GM18873 (cell line): ENCODE data around the gene SRSF12.
"Not testable (repeated sequence)": the region's sequence is repeated elsewhere in the genome, so short reads cannot be mapped to it uniquely, and the experiment has no call there.

Source experiments
- ATAC-seq: cut with Tn5 transposase; IDR thresholded peaks from one replicate; pipeline ENCODE4 v1.9.1; 2021; ENCODE audit warnings: mild to moderate bottlenecking, moderate library complexity, moderate number of reproducible peaks; ENCODE audit not compliant: unreplicated experiment, low FRiP score

Gene SRSF12

DNA sequence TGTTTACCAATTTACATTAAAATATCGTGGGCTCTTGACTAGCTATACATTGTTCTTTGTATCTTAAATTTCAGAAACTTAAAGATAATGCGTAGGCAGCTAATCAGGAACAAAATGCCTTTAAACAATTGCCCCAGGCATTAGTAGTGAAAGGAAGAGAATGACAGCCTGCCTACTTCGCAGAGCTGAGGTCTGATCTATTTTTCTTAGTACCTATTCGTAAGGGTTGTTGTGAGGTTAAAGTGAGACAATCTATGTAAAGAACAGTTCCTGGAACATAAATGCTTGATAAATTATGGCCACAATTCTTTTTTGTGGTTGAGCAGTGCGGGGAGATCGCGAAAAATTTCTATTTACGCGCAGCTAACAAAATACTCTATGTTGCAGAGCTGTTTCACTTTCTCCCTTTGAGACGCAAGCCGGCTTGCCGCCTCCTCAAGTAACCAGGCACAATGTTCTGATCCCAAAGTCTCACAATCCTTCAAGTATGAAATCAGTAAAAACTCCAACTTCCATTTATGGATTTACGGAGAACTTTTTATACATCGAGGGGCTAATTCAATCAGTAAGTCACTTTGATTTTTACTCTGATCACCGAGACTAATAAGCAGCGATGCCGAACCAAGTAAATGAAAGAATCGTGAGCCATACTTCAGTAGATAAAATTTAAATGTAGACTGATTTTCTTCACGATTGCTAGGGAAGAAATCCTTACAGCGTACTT is 38.2 kb downstream of the SRSF12 start:
- no peak for ATAC-seq

DNA sequence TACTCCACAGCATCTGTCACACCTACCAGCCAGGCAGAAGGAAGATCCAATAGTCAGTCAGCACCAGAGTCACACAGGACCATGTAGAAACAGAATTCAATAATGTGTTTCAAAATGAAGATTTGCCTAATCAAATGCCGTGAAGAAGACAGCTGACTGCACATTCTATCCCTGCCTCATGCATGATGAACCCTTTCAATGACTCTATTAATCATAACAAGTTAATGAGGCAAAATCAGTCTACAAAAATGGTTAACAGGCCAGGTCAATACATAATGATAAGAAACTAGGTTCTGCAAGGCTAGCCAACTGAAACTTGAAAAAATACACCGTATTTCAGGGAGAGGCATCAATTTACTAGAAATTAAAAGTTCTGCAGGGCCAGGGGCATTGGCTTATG is 44.0 kb downstream of the SRSF12 start:
- no peak for ATAC-seq

DNA sequence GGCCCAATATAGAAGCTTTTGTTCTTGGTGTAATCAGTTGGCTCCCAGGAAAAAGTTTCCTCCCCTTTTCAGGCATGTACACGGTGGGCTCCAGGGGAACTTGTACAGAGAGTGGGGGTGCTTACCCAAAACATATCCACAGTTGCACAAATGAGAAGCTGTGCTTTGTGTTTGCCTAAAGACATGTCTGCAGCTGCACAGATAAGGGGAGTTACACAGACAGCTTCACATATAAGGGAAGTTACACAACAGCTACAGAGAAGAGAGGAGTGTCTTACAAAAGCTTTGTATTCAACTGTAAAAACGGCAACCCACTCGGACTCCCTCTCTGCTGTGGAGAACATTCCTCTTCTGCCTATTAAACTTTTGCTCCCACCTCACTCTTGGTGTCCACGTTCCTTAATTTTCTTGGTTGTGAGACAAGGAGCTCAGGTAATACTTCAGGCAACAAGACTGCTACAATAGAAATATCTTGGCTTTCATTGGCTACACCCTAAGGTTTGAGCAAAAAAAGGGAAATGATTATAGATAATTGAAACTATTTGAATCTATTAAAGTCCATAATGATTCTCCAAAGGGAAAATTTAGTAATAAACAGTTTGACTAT is 44.8 kb downstream of the SRSF12 start:
- no peak for ATAC-seq

DNA sequence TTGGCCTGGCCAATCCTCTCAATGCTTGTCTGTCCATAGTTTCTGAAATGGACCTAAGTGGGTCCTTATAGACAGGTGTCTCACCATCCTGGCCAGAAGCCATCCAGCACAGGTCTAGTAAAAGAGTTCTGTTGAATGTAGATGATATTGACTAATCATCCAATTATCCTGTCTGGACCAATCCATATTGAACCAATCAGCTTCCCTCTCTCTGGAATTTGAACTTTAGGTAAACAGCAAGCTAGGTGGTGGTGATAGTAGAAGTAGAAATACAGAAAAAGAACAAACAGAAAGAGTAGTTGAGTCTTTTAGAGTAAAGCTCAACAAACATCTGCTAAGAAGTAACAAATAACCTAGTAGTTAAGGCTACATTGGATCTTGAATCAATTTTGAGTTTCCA is 46.8 kb downstream of the SRSF12 start:
- no peak for ATAC-seq

DNA sequence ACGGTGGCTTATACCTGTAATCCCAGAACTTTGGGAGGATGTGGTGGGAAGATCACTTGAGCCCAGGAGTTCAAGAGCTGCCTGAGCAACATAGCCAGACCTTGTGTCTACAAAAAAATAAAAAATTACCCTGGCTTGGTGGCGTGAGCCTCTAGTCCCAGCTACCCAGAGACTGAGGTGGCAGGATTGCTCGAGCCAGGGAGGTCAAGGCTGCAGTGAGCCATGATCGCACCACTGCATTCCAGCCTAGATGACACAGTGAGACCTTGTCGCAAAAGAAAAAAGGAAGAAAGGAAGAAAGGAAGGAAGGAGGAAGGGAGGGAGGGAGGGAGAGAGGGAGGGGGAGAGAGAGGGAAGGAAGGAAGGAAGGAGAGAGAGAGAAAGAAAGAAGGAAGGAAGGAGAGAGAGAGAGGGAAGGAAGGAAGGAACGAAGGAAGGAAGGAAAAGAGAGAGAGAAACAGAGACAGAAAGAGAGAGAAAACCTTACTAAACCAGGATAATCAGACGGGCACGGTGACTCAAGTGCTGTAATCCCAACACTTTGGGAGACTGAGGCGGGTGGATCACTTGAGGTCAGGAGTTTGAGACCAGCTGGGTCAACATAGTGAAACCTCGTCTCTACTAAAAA is 48.2 kb downstream of the SRSF12 start:
- ATAC-seq, result no peak

DNA sequence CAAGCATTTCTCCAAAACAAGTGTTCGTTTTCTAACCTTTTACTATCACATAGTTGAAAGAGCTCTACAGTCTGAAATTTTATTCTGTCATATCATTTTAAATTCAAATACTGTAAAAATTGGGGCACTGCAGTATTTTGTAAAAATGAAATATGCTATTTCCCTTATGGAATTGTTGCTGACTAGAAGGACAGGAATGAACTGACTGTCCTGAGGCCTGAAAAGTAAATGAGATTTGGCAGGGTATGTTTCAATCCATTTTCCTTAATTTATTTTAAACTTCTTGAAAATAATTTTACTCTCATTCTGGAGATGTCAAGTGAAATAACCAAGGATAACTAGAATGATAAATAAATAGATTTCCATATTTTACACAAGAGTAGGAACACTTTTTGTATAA is 49.2 kb downstream of the SRSF12 start:
- ATAC-seq, result no peak

DNA sequence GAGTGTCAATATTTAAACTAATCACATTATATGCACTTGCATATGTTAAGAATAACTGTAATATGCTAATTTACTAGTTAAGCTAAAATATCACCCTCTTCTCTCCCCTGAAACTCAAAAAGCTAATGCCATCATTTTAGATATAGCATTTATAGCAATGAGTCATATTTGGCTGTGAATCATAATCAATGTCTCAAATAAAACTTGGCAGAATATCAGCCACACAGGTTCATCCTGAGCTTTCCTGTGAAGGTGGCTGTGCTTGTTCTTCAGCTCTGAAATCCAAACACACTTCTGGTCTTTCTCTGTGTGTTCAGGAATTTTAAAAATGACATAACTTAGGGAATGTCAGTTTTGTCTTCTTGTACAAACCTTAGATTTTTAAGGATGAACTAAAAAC is 50.1 kb downstream of the SRSF12 start:
- ATAC-seq, result no peak

DNA sequence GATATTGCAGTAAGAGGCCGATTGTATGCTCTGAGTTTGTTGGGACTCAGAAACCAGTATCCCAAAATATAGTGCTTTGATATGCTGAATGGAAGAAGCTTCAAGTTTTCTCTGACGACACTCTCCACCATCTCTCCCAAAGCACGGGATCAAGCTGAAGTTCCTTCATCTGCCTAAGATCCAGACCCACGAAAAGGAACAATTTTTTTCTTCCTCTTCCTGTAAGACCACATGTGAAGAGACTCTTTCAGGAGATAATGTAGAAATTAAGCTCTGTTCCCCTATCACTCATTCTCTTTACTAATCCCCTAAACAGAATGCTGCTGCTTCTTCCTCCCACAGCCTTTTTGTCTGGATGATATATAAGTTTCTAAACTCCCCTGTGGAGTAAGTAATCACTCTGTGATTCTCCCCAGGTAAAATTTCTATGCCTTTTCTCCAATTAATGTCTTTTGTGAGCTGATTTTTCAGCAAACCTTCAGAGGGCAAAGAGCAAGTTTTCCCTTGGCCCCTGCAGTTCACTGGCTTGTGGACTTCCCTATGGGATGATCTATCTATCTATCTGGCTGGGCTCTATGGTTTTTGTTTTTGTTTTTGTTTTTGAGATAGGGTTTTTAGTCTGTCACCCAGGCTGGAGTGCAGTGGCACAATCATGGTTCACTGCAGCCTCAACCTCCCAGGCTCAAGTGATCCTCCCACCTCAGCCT is 50.8 kb downstream of the SRSF12 start:
- ATAC-seq, result no peak

DNA sequence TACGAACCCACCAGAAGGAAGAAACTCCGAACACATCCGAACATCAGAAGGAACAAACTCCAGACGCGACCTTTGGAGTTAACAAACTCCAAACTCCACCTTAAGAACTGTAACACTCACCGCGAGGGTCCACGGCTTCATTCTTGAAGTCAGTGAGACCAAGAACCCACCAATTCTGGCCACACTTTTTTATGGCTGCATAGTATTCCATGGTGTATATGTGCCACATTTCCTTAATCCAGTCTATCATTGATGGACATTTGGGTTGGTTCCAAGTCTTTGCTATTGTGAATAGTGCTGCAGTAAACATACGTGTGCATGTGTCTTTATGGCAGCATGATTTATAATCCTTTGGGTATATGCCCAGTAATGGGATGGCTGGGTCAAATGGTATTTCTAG is 51.8 kb downstream of the SRSF12 start:
- not testable (repeated sequence) for ATAC-seq

DNA sequence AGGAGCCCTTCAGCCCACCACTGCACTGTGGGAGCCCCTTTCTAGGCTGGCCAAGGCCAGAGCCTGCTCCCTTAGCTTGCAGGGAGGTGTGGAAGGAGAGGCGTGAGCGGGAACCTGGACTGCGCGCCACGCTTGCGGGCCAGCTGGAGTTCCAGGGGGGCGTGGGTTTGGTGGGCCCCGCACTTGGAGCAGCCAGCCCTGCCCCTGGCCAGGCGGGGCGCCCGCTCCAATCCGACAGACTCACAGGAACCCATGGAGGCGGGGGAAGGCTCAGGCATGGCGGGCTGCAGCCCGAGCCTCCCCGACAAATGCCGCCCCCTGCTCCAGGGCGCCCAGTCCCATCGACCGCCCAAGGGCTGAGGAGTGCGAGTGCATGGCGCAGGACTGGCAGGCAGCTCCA is 52.9 kb downstream of the SRSF12 start:
- ATAC-seq, result not testable (repeated sequence)

DNA sequence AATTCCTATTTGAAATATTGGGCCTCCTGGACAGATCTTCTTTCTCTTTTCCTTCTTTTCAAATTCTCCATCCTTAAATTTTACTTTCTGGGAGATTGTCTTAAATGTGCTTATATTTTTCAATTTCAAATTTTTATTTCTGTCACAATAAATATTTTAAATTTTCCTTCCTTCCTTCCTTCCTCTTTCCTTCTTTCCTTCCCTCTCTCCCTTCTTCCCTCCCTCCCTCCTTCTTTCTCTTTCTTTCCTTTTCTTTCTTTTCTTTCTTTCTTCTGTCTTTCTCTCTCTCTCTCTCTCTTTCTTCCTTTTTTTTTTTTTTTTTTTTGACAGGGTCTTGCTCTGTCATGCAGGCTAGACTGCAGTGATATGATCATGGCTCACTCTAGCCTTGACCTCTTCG is 54.0 kb downstream of the SRSF12 start:
- ATAC-seq, result no peak

DNA sequence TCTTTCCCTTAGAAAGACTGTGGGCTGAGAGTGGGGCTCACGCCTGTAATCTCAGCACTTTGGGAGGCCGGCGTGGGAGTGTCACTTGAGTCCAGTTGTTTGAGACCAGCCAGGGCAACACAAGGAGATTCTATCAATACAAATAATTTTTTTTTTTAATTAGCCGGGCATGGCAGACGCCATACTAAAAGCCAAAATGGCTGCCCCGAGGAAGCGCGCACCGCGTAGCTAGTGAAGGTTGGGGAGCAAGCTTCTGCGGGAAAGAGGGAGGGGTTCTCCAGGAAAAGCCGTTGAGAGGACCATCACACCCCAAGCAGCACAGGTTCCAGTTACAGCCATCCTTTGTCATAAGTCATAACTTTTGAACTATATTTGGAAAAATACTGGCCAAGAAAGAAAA is 58.6 kb downstream of the SRSF12 start:
- no peak for ATAC-seq

DNA sequence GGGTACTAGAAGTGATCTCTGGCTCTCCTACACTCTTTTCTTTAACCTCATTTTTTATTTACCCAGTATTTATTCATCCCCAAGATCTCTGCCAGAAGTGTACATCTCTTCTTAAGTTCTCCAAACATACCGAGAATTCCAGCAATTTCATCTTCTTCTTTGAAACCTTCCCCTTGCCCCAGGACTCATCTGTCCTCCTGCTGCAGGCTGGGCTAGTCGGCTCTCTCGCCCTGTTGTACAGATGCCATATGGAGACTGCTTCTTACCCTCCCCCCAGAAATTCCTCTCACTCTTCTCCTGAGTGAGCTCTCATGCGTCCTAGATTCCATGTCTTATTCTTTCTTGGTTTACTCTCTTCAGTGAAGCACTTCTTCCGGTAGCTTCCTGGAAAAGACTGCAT is 59.2 kb downstream of the SRSF12 start:
- ATAC-seq, result no peak

DNA sequence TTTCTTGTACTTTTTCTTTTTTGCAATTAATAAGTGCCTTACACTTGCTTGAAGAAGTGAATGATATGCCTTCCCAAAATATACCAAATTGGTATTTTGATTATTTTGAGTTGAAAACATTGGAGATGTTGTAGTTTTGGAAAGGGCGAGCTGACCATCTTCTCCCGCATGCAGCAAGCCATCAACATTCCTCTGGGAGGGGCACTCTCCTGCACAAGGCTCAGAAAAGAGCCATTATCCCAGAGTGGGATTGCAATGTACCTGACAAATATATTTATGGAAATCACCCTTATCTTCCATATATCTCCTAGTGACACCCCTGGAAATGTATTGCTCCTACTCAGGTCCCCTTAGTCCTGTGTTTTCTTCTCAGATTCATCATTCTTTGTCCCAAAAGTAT is 60.1 kb downstream of the SRSF12 start:
- ATAC-seq, result no peak

DNA sequence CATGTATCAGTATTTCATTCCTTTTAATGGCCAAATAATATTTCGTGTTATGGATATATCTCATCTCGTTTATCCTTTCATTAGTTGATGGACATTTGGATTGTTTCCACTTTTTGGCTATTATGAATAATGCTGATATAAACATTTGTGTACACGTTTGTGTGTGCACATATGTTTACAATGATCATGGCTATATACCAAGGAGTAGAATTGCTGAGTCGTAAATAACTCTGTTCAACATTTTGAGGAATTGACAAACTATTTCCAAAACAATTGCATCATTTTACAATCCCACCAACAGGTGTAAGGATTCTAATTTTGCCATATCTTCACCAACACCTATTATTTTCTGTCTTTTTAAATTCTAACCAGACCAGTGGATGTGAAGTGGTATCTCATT is 63.7 kb downstream of the SRSF12 start:
- no peak for ATAC-seq

DNA sequence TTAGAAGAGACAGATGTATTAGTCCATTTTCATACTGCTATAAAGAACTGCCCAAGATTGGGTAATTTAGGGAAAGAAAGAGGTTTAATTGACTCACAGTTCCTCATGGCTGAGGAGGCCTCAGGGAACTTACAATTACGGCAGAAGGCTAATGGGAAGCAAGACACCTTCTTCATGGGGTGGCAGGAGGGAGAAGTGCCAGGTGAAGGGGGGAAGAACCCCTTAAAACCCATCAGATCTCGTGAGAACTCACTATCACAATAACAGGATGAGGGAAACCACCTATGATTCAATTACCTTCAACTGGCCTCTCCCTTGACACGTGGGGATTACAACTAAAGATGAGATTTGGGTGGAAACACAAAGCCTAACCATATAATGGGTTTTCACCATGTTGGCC is 66.2 kb downstream of the SRSF12 start:
- ATAC-seq, result no peak

DNA sequence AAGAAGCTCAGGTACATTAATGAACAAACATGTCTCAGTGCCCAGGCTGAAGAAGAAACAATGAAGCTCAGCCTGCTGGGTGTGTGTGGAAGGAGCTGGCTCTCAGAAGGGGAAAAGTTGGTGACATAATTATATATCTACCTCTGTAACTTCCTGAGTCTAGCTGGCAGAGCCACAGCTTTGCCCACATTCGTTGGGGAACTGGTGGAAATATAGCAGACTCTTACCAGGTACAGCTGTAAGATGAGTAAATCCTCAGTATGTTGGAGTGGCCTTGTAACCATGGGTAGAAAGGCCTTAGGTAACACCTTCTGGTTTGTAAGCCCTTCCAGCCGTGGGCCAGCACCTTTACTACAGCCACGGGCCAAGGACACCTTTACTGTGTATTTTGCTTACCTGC is 67.2 kb downstream of the SRSF12 start:
- no peak for ATAC-seq

DNA sequence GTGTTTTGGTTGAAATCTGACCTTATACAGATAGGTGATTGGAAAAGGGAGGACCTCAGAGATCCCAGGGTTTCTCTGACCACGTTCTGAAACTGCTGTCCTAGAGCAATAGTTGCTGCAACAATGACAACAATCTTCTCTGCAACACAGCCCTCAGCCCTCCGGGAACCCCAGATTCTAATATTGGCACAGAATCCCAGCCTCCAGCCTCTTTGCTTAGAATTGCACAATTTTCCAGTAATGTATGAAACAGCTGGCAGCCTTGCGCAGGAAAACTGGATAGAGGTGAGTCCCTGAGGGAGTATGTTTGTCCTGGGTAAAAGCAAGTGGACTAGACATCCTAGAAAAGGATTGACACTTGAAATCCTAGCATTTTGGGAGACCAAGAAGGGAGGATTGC is 67.7 kb downstream of the SRSF12 start:
- ATAC-seq, result no peak

DNA sequence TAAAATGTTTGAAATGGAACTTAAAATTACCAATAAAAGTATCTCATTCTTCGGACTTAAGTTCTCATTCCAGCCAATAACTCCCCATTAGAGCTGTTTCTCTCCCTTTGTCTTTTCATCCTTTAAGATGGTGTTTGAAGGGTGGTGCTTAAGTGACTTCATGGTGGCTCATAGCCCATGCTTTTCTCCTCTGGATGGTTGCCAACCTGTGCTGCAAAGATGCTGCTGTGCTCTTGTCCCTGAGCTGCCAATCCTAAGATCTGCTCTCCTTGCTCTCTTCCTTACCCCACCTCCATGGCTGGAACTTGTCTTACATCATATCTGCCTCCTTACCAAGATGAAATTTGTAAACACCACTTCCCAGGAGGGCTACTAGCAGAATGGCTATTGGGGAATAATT is 68.9 kb downstream of the SRSF12 start:
- ATAC-seq, result no peak

DNA sequence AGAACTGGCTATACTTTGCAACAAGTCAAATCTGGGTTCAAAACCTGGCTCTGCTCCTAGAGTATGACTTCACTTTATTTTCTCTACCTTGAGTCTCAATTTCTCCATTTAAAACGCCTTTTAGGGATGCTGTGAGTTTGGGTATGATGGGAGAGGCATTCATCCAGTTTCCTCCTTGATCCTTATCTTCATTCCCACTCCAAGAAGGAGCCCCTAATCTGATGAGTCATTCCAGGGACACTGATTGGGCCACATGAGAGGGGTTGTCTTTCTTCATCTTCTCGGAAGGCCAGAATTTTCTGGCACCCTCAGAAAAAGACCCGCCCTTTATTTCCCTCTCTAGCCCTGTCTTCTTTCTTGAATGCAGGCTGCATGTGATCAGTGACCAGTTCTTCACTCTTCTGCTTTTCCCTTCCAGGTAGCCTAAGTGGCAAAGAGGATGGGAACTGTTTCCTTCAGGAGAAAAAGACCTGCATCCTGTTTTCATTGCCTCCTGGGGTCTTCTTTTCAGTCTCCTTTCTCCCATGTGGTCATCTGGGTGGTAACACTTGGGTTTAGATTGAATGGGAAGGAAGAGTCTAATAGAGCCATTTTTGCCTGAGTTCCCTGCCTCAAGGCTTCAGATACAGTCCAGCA is 69.5 kb downstream of the SRSF12 start:
- no peak for ATAC-seq

DNA sequence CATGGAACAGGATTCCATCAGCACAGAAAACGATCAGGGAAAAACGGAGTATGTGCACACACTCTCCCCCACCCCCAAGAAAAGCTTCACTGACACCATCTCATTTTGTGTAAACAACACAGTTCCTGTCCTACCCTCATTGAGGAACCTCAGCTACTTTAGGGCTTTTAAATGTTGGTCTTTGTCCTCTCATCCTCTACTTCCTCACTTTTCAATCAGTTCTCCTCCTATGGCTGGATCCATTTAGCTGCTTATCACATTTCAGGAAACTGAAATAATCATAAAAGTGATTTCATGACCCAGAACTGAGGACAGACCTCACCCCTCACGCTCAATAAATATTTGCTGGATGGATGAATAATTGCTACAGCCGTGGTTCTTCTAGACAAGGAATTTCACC is 70.4 kb downstream of the SRSF12 start:
- ATAC-seq, result no peak
